Measurements from ENCODE around the gene LAPTM5.

The LAPTM5 gene

GRCh38 chr1:30744060-30744756 lies 13.4 kb downstream of the LAPTM5 start:
- DNase-seq, result no peak

DNA sequence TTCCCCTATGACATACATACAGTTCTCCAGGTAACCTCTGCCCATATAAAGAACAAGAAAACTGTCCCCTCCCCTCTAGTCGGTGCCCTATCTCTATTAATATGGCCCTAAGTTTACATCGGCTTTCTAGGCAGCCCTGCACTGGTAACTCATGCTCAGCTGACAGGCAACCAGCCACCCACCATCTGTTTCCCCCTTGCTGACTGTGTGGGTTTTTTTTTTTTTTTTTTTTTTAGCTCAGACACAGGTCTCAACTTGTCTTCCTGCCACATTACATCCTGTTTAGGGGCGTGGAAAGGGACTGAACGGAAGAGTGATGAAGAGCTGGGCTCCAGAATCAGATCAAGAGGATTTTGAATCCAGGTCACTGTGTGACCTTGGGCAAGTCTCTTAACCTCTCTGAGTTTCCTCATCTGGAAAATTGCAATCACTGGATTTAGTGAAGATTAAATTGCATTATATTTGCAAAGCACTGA lies 14.0 kb downstream of the LAPTM5 start:
- no peak for DNase-seq

DNA sequence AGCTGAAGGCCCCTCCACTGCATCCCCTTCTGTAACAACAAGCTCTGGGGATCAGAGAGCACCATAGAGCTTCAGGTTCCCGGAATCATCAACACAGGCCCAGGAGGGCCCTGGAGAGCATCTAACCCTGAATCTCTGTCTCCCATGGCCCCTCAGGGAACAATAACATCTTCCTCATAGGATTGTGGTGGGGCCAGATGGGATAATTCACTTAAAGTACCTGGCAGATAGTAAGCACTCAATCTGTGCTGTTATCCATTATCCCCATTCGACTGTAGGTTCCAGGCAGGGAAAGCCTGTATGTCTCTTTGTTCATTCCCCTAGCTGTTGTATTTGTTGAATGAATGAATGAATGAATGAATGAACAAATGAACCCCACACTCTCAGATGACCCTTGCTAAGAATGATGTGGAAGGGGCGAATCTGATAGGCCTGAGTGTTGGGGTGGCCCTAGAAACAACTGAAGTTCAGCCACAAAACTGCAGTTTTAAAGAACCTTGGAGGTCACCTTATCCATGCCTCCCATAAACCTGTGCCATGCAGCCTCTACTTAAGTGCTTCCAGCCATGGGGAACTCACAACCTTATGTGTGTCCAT lies 14.5 kb downstream of the LAPTM5 start:
- no peak for DNase-seq

GRCh38 chr1:30742300-30742962 lies 15.1 kb downstream of the LAPTM5 start:
- no peak for DNase-seq

- DNase-seq, result no peak
These were observed 16.2 kb downstream of the LAPTM5 start for GRCh38 chr1:30741239-30741894.

GRCh38 chr1:30740251-30741238 lies 17.0 kb downstream of the LAPTM5 start:
- no peak for DNase-seq

GRCh38 chr1:30739601-30740000 lies 18.0 kb downstream of the LAPTM5 start:
- no peak for DNase-seq

DNA sequence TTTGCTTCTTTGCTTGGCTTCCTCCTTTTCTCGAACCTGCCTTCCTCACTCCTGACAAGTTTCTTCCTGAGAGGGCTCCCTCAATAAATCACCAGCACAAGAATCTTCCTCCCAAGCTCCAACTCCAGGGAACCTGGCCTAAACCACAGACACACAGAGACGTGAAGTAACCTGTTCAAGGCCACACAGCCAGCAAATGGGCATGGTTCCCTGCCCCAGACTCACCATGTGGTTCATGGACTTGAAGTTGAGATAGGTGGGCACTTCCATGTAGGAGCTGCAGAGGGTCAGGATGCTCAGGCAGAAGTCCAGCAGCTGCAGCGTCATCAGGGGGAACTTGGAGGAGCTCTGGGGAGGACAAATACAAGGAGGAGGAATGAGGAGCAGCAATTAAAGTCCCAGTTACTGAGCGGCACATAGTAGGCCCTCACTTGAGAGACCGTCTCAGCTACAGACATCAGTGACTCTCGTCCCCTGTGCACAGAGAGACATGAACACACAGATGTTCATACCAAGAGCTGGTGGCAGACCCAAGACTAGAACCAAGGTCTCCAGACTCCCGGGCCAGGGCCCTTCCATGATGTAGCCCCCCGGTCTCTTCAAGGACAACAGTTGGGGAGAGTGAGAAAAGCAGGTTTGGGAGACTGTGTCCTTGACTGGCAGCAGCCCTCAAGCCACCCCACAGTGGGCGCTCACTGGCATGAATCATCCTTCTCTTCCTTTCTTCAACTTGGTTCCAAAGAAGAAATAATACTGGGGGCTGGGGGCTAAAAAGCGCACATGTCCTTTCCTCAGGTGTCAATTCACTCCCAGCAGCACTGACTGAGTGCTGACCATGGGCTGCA lies 18.6 kb downstream of the LAPTM5 start:
- no peak for DNase-seq

GRCh38 chr1:30738040-30738714 lies 19.4 kb downstream of the LAPTM5 start:
- DNase-seq, result no peak

- DNase-seq, result no peak
These were observed 20.1 kb downstream of the LAPTM5 start for GRCh38 chr1:30737357-30738039.

DNA sequence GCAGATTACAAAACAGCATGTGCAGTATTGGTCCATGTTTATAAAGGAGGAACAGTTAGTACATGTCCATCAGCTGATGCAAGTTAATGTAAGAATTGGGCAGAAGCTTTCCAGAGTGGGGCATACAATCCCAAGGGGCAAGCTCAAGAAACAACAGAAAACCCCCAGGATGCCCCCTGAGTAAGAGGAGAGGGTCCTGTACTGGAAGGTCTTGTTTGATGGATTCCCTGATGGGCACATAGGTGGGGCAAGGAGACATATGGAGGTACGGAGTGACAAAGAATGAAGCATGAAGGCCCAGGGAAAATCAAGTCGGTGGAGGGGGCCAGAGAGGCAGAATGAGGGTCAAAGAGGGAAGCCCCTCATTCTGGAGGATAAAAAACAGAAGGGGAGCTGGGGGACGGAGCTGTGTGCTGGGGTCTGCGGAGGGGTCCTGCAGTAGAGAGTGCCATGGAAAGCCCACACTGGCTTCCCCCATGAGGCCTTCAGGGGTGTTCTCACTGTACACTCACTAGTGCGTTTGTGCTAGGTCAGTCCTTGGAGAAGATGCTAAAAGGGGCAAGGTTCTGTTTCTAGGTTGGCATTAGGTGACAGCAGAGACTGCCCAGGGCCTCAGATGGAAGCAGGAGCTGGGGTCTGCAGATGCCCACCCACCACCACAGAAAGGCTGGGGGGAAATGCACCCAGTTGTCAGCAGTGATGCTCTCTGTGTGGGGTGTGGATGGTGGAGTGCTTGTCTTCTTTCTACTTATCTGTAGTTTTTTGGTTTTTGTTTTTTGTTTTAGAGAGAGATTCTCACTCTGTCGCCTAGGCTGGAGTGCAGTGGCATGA lies 21.7 kb downstream of the LAPTM5 start:
- DNase-seq, result no peak

DNA sequence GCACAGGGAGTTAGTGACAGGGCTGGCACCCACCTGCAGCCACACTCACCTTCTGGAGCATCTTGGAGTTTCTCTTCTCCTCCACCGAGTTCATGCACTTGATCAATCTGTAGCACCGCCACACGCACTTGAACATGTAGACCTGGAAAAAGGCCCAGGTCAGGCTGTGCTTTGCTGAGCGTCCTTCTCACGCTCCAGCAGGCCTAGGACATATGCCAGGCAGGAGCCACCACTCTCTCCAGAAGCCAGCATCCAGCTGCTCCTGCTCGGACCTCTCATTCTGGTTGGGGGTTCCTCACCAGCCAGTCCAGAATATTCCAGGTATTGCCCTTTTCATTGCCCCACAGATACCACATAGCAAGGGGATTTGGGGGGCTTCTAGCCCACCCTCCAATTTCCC lies 22.4 kb downstream of the LAPTM5 start:
- no peak for DNase-seq

DNA sequence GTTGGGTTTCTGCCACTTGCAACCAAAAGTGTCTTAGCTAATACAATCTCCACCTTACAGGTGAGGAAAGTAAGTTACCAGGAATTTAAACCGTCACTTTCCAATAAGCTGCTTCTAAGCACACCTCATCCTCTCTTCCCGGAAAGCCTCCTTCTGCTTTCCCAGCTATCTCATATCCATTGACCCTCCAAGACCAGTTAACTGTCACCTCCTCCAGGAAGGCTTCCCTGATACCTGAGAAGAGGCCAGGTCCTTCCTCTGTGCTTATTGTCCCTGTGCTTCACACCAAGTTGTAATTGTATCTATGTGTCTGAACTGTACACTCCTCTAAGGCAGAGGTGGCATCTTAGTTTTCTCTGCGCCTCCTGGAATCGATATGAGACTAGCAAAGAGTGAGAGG lies 23.0 kb downstream of the LAPTM5 start:
- no peak for DNase-seq

DNA sequence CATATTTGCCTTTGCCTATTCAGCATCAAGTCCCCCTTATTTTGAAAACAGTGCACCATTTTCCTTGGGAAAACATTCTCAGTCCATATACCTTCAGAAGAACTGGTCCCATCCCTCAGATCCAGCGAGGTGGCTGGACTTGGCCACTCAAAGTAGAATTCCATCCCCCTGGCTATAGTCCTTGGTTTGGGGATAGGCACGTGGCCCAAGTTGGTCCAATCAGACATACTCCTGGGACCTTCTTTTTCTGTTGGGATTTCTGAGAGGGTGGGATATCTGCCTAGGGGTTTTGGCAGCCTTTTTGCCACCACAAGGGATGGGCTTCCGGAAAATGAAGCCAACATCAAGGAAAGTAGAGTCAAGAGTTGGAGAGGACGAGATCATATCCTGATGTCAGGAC lies 23.5 kb downstream of the LAPTM5 start:
- DNase-seq, result no peak

- peak in 2 of 51 donors; percentile 21 to 32 for DNase-seq
These were observed 24.1 kb downstream of the LAPTM5 start for GRCh38 chr1:30733493-30733892.

GRCh38 chr1:30732277-30732996 lies 25.1 kb downstream of the LAPTM5 start:
- DNase-seq, result peak in 2 of 51 donors; percentile 17 to 21

DNA sequence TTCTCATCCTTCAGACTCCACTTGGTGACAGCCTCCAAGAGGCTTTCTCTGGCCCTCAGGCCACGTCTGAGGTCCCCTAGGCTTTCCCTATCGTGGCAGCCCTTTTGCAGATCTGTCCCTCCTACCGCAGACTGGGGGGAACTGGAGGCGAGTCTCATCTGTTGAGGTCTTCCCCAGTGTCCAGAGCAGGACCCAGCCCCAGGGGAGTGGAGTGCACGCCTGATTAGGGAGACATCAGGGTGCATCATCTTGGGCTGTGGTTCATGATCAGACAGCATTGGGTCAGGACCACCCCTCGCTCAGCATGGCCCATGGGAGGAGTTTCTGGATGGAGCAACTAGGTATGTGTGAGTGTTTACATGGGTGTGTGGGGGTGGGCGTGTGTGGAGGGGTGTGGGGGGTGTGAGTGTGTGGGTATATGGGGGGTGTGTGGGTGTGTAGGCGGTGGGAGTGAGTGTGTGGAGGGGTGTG lies 25.7 kb downstream of the LAPTM5 start:
- DNase-seq, result no peak

All from hypothalamus (tissue), 51 donors.